GM19397 (cell line): ENCODE results near the gene BICC1.

ENCODE experiments used
- ATAC-seq: cut with Tn5 transposase; IDR thresholded peaks from one replicate; pipeline ENCODE4 v1.9.1; 2021; ENCODE audit warnings: mild to moderate bottlenecking, moderate library complexity; ENCODE audit not compliant: unreplicated experiment

Gene BICC1

DNA sequence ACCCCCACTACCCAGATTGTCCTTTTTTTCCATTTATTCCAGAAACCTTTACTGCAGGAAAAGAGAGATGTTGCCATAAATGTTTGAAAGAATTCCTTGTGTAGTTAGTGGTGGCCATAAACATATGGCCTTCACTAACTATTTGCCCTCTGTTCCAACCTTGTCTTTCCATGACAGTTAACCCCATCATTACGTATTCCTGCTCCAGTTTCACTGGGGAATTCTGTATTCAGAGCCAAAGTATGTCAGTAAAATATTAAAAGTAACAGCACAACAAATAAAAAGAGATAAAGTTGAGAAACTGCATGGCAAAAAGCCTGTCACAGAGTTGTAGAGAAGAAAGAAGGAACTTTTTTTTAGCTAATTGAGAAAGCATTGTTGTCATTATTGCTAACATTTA lies 261.3 kb downstream of the BICC1 start:
- ATAC-seq, result no peak

DNA sequence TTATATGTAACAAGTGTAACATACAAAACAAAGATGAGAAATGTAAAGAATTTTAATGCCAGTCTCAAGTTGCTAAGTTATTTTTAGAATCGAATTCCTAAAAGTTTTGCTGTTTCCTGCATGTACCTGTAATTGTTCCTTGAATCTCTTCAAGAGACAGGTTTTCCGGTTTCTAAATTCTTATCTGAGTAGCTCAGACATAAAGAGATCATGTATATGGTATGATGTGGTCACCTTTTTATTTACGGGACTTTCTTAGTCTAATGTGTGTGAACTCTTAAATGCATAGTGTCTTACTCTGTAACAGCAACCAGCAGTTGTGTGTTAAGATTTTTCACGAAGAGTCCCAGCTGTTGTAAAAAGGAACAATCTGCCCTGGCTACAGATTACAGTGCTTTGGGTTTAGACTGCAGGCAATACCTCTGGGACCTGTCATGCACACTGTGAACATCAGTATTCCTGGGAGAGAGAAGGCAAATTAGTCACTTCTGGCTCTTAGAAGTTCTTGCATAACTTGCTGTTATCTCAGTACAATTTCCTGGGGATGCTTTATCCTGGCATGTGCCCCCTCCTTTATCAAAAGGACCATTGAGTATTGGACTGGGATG lies 263.4 kb downstream of the BICC1 start:
- no peak for ATAC-seq

DNA sequence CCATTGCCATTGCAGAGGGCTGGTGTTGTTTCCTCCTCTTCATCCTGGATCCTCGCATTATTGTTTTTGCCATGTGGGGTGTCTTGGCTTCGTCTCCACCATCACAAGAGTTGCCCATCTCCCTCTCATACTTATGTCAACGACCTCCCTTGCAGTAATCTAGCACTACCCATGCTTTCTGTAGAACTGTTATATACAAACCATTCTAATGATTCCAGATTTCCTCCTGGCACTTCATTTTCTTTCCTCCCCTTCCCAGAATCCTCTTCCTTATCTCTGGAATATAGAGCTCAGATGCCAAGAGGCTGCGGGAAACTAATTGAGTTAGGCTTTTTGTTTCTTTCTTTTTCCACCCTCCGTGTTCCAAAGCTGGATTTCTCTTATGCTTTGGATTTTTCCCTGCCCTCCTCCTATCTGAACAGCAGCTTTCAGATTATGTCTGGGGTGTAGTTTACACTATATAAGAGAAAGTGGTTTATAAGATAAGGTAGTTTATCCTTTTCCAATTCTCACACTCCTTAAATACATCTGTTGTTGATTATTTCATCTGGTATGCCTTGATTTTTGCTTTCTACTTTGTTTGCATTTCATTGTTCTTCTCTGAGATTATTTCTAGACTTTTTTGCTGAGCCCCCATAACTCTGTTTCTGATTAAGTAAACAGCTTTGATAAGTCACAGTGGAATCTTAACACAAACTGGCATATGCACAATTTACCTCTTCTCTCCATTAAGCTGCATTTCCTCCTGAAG lies 264.1 kb downstream of the BICC1 start:
- ATAC-seq, result no peak

DNA sequence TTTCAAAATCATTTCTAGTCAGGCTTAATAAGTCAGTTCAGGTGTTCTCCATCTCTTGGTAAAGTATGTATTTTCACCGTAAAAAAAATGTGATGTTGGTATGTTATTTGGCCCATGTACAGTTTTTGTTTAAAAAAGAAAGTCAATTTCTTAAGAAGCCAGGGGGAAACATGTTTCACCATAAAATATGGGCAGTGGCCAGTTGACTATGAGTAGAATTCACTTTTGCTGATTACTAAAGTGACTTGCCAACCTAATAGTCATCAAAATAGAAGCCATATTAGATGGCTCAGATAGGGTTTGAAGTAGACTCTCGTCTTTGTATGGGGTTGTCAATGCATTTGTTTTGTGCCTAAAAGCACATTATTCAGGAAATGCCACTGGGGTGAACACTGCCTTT lies 266.3 kb downstream of the BICC1 start:
- no peak for ATAC-seq

DNA sequence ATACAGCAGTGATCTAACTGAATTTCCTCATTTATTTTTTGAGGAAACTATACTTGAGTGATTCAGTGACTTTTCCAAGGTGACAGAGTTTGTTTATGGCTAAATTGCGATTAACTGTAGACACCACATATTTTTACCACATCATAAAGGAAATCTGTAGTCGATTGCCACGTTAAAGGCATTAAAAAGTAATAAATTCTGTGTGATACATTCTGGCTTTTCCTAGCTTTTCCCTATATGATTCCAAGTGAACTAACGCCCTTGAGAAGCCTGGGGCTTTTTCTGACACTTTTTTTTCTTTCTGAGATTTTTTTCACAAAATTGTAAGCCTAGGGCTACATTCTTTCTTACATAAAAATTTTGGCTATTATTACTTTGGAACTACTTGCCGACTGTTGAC lies 266.9 kb downstream of the BICC1 start:
- no peak for ATAC-seq

DNA sequence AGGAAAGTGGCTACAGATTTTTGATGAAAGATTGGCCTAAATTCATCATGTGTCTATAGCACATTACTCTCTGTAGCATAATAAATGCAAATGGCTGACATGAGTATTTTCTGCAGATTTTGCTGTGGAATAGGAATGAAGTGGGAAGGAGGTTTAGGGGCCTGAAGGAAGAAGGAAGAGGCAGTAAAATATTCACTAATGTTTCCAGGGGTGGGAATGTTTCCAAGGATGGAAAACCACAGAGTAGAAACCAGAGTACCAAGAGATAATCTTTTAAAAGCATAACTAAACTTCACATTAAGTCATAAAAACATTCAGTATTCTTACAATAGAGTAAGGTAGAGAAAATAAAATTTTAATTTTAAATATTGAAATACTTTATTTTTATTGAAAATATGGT lies 267.8 kb downstream of the BICC1 start:
- ATAC-seq, result no peak

DNA sequence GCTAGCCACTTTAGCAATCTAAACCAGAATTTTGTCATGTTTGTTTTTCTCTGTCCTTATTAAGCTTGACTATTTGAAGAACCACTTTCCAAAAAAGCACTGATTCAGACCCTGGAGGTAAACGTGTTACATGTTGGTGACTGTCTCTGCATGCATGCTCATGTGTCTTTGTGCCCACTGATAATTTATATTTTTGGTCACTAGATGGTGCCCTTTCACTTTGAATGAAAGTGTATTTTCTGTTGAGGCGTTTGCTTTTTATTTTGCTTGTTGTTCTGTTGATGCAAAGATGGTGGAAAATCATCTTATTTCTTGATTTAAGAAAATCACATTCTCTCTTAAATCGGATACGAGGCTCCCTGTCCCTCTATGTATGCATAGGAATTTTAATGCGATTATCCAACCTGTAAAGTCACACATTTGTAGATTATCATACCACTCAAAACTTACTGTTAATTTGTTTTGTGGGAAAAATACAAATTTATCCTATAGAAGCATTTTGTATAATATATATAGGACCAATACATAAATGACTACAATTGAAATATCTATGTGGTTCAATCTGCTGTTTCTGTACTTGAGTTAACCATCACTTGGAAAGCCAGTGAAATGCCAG lies 269.3 kb downstream of the BICC1 start:
- ATAC-seq, result no peak

DNA sequence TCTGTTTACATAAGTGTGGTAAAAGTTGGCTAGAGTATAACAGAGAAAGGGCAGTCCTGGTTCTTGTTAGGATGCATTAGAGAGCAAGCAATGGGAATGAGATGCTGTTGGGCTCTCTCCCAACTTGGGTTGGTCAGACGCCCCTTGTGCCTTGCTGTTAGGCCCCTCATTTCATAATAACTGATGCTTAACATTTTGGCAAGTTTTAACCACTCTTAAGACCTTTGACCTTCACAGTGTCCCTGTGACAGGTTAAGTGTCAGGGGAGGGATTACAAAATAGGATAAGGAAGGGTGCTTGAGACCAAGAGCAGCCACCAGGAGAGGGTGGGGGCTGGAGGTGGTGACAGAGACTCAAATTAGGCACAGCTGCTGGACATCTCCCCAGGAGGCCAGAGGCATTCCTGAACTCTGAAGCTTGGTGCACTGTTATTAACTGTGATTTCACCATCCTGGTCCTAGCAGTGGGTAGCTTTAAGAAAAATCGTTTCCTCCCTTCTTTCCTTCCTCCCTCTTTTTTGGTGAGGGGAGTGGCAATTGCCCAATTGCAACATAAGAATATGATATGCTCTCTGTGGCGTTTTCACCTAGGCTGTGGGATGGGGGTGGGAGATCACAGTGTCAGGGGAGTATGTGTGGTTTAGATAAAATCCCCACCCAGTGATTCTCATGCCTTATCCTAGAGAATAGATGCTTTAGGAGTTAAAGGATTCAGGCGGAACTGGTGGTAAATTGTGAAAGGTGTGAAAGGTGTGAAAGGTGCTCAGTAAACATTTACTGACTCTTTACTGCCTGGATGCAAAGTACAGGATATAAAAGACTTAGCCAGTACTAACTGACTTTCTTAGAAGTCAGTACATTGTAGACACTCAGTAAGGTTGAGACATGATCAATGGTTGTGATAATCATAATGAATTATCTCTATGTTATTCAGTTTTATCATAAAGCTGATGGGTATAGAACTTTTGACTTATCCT lies 270.5 kb downstream of the BICC1 start:
- no peak for ATAC-seq

DNA sequence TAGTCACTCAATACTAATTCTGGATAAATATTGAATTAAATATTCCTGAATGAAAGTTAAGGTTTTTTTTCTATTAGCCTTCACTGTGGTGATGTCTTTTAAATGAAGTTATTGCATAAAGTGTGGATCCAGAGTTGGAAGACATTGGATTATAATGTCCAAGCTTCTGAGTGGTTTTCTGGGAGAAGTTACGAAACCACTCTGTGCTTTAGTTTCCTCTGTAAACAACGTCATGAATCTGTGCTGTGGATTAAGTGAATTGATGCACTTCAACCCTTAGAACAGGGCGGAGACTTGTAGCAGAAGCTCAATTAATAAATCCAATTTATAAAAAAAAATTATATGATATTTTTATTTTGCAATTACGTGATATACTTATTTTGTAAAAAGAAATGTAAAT lies 271.7 kb downstream of the BICC1 start:
- ATAC-seq, result no peak

DNA sequence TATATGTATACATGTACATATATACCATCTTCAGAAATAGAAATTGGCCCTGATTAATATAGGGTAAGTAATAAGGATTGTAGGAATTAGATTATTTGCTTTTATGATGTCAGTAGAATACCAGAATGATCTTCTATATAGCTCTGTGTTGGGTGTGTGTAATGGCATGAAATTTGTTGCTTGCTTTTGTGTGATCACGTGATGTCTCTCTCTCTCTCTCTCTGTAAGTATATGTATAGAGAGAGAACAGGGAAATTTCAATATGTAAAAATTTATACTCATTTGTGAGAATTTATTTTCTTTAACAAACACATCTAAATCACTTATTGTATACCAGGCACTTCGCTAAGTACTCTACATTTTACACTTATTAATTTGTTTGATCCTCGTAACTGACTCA lies 272.7 kb downstream of the BICC1 start:
- no peak for ATAC-seq

DNA sequence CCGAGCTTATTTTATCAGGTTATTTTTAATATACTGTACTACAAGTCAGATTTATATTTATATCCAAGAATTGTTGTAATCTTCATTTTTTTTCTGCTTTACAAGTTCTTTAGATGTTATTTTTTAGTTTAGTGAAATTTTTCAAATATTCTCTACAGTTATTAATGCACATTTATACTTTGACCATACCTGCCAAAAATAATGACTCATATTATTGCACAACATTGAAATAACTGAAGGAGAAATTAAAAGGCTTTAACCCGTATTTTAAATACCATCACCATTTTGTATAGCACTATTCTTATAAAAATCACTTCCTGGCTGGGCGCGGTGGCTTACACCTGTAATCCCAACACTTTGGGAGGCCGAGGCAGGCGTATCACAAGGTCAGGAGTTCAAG lies 278.5 kb downstream of the BICC1 start:
- no peak for ATAC-seq

DNA sequence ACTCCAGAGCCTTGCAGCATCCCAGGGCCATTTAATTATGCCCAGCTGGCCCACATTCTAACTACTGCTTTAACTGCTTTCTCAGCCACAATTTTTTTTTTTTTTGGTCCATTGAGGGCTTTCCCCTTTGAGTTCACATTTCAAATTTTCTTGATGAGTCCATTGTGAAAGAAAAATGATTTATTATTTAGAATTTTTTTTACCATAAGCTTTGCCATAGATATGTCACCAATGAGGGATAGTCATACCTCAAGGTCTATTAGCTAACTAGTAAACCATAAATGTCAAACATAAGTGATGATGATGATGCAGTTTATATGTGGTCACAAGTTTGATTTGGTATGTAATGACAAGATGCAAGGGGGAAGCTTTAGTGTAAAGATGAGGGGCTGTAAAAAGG lies 282.9 kb downstream of the BICC1 start:
- no peak for ATAC-seq

DNA sequence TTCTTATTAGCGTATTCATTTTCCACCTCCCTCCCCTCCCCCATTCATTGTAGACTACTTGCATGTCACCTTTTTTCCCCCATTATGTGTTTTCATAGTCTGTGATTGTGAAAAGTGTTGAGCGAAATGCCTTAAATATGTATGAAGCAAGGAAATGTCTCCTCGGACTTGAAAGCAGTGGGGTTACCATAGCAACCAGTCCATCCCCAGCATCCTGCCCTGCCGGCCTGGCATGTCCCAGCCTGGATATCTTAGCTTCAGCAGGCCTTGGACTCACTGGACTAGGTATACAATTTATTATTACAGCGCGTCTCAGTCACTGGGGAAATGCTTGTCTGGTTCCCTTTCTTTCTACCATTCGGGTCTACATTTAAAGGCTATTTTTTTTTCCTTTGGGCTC lies 283.6 kb downstream of the BICC1 start:
- ATAC-seq, result no peak

DNA sequence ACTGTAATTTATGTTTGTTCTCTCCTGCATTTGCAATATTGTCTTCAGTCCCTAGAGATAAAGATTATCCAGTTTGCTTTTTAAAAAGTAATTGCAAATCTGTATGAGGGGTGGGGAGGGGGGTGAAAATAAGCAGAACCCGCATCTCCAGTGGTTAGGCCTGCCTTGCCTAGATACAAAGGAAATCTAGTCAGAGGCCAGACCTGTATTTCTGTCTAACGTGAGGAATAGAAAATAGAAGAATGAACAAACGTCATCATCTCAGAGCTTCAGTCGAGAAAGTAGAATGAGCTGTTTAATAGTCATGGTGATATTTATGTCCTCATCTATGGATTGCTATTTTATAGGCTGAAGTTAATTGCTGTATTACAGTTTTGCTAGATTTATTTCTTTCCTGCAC lies 284.2 kb downstream of the BICC1 start:
- no peak for ATAC-seq

DNA sequence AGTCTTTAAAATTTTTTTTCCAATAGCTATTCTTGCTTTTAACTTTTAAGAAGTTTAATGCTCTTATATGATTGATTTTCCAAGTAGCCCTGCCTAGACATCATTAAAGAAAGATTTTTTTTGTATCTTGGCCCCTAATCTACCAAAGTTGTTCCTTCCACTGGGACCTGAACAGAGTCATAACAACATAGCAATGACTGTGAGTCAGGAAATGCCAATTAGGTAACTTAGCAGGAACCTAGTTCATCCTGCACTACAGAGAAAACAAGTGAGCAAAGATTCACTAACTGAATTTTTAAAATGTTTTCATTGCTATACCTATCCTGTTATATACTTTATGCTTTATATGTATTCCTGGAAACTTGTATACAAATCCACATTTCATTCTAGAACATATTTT lies 284.7 kb downstream of the BICC1 start:
- no peak for ATAC-seq

DNA sequence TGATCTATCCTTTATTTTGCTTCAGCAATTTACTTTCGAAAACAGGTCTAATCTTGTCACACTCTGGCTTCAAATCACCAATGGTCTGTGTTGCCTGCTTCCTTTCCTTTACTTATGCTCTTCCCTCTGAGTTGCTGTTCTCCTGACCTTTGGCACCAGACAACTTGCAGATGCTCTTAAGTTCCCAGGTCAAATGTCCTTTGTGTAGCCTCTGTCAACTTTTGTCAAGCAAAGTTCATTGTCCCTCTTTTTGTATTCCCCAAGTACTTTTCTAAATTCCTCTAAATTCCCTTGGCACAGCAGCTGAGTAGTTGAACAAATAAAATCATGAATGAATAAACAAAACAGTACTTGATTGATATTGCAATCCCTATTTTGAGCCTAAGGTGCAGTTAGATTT lies 289.4 kb downstream of the BICC1 start:
- no peak for ATAC-seq

DNA sequence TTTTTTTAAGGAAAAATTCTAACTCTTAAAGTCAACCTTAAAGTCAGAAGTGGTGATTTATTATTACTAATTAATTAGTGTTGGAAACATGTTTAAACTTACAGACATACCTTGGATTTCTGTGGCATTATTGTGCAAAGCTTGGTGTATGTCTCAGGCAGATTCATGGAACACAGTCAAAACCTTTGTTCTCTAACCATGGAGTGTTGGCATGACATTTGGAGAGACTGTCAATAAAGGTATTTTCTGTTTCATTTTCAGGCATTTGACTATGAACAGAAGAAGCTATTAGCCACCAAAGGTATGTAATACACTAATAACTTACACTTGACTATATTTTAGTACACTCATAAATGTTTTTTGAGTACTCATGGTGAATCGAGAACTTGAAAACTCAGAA lies 293.7 kb downstream of the BICC1 start:
- ATAC-seq, result no peak

DNA sequence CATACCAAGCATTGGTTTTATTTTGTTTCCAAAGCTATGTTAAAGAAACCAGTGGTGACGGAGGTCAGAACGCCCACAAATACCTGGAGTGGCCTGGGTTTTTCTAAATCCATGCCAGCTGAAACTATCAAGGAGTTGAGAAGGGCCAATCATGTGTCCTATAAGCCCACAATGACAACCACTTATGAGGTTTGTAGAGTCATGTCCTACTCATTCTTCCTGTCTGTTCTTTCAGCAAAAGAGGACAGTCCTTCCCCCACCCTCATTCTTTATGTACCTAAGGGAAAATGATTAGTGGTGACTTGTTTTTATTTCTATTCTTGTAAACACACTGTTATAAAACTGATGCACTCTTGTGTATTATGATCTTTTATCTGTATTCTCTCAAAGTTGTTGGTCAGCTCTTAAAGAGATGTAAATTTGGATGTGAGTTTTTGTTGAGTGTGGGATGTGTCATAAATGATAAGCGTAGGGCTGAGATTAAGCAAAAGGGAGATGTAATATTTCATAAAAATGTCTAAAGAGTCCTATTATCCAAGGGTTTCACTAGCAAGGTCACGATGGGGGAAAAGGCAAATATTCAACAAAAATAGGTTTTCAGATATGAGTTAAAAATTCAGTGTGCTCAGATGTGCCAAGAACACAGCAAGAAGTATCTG lies 294.4 kb downstream of the BICC1 start:
- no peak for ATAC-seq

DNA sequence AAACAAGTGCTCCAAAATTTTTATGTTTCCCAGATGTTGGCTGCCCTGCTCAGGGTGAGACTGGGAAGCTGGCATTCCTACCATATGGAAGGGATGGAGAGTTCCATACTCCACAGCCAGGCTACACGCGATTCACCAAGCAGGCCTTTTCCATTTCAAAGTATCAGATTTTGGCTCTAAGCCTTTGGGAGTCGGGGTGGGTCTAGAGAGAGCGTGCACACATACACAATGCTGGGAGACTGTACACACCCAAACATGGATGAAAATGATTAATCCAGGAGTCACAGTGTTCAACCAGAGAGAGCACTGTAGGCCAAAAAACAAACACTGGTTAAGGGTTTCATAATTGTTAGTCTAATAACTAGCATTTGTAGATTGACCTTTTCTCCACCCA lies 295.0 kb downstream of the BICC1 start:
- ATAC-seq, result no peak

DNA sequence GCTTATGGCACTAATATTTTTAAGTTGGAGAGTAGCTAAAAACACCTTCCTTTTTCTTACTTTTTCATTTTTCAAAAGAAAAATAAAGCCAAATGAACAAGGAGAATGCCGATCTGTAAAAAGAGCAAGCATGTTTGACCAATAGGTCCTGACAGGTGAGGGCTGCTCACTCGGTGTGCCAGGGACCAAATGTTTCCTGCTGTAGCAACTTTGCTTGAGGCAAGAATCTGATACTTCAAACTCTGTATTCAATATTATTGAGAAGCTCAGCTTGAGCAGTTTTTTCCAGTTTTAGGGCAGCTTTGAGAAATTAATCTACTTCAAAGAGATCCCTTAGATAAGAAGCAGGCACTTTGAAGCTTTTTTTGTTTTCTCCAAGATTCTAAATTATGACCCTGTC lies 298.1 kb downstream of the BICC1 start:
- no peak for ATAC-seq

DNA sequence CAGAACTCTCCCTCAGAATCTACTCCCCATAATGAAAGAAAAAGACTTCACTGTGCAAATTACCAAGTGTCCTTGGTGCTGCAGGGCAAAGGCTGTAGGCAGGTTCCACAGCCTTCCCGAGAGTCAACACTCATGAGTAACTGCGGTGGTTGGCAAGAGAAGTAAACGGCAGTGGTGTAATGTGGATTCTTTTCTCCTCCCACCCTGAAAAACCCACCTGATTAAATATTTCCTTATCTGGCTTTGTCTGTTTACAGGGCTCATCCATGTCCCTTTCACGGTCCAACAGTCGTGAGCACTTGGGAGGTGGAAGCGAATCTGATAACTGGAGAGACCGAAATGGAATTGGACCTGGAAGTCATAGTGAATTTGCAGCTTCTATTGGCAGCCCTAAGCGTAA lies 300.9 kb downstream of the BICC1 start:
- no peak for ATAC-seq
